ENCODE results near the gene INHBC.

GRCh38 chr12:57430112-57430930 is 4.3 kb upstream of the INHBC start:
- peak in 2 of 5 experiments; percentile 32 to 38 for TF ChIP-seq CTCF (IDR thresholded peaks at IDR 0.05 in 4 of 5, conservative IDR thresholded peaks at IDR 0.05 in 1 of 5)
- no peak for TF ChIP-seq POLR2A (IDR thresholded peaks at IDR 0.05)
